ENCODE data around the gene XIST.

DNA sequence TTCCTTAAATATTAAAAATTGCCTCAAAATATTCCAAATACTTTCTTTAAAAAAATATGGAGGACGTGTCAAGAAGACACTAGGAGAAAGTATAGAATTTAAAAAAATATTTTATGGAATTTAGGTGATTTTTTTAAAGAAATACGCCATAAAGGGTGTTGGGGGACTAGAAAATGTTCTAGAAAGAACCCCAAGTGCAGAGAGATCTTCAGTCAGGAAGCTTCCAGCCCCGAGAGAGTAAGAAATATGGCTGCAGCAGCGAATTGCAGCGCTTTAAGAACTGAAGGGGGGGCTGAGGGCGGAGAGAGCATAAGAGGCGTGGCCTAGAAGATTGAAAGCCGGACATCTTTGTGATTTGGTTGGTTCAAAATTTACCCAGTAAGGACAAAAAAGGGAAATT, at the start of gene XIST:
- TF ChIP-seq CTCF (IDR thresholded peaks at IDR 0.05) (no peak), POLR2A (IDR thresholded peaks at IDR 0.05) (no peak)

Data from lower leg skin (tissue), 3 donors.